ENCODE measurements around the gene KIR2DL3. TPM values are rescaled to one million over a fixed set of nuclear protein-coding genes. Genes with fewer than 3 reads are reported as not detected.
"Not testable (repeated sequence)": the region's sequence is repeated elsewhere in the genome, so short reads cannot be mapped to it uniquely, and the experiment has no call there.

The KIR2DL3 gene
- total RNA-seq, 2 donors from 2014 or later = not detected

DNA sequence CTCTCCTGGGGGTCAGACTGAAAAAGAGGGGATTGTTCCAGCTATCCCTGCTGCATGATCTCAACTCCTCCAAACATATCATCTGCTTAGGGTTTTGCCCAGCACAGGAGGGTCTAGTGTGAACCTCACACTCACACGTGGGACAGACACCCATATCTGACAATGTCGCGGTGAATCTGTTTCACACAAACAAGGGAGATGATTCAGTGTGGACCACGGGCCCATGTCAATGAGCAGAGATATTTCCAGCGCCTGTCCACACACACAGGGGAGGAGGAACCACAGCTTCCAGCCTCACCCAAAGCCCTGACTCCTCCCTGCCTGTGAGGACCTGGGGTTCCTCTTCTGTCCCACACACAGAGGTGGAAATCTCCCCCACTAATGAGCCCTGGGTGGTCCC is 43.7 kb upstream of the KIR2DL3 start:
- DNase-seq = no peak
- Mint-ChIP-seq H3K9me3 (peaks cover 86% of the 10 kb centered on the region), H3K4me1 (no peaks in the 10 kb centered on the region), H3K4me3 (no peak overlapping the region), H3K36me3 (ENCODE audit: low read depth) (no peaks in the 10 kb centered on the region), H3K27me3 (ENCODE audit: insufficient read depth) (no peaks in the 10 kb centered on the region), H3K27ac (no peak overlapping the region)
- Histone ChIP-seq H3K27me3 (ENCODE audit: control insufficient read depth, insufficient read depth, low read length, poor library complexity, severe bottlenecking) (no peaks in the 10 kb centered on the region), H3K27ac (ENCODE audit: low read depth, low read length) (no peak overlapping the region), H3K4me1 (ENCODE audit: control insufficient read depth, insufficient read depth, low read length) (no peaks in the 10 kb centered on the region), H3K9me3 (ENCODE audit: control insufficient read depth, low read length) (peaks cover 14% of the 10 kb centered on the region), H3K4me3 (ENCODE audit: low read length) (no peak overlapping the region), H3K36me3 (ENCODE audit: control insufficient read depth, insufficient read depth, low read length) (no peaks in the 10 kb centered on the region), H3K9ac (ENCODE audit: extremely low read depth, low read length, poor library complexity, severe bottlenecking) (no peak overlapping the region)
- WGBS, 2 experiments (ENCODE audit: insufficient coverage in 1 of 2, insufficient read length in 1 of 2) = 56 to 79% methylated on average over 3 to 5 of the region's 5 CpGs
- TF ChIP-seq CTCF (conservative IDR thresholded peaks at IDR 0.05) = no peak

DNA sequence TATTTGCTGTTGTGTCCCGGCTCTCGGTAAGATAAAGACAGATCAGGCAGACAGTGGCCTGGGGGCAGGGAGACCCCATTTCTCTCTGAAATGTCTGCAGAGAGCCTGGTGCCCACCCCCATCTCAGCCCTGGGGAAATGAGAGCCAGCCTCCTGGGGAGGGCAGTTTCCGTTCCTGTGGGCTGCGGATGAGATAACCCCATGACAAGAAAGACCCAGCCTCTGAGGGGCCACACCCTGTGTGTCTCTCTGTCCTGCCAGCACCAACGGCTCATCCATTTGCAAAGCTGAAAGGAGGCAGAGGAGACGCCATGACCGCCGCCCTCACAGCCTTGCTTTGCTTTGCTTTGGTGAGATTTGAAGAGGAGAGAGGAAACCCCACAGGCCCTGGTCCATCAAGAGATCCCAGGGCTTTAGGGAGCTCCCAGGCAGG is 42.2 kb upstream of the KIR2DL3 start:
- no peak overlapping the region for H3K27ac ChIP-seq (ENCODE audit: low read depth, low read length)
- no peaks in the 10 kb centered on the region for H3K27me3 Mint-ChIP-seq (ENCODE audit: insufficient read depth)
- H3K4me3 ChIP-seq (ENCODE audit: low read length) = no peak overlapping the region
- no peak overlapping the region for H3K9ac ChIP-seq (ENCODE audit: extremely low read depth, low read length, poor library complexity, severe bottlenecking)
- H3K9me3 ChIP-seq (ENCODE audit: control insufficient read depth, low read length) = peaks cover 26% of the 10 kb centered on the region
- H3K36me3 Mint-ChIP-seq (ENCODE audit: low read depth) = no peaks in the 10 kb centered on the region
- H3K9me3 Mint-ChIP-seq = peaks cover 87% of the 10 kb centered on the region
- WGBS, 2 experiments (ENCODE audit: insufficient coverage in 1 of 2, insufficient read length in 1 of 2) = 82 to 88% methylated on average over 7 to 8 of the region's 8 CpGs
- no peak for DNase-seq
- H3K27ac Mint-ChIP-seq = no peak overlapping the region
- no peak for TF ChIP-seq CTCF (conservative IDR thresholded peaks at IDR 0.05)
- H3K4me1 Mint-ChIP-seq = no peaks in the 10 kb centered on the region
- H3K4me1 ChIP-seq (ENCODE audit: control insufficient read depth, insufficient read depth, low read length) = no peaks in the 10 kb centered on the region
- no peaks in the 10 kb centered on the region for H3K36me3 ChIP-seq (ENCODE audit: control insufficient read depth, insufficient read depth, low read length)
- H3K4me3 Mint-ChIP-seq = no peak overlapping the region
- H3K27me3 ChIP-seq (ENCODE audit: control insufficient read depth, insufficient read depth, low read length, poor library complexity, severe bottlenecking) = no peaks in the 10 kb centered on the region

DNA sequence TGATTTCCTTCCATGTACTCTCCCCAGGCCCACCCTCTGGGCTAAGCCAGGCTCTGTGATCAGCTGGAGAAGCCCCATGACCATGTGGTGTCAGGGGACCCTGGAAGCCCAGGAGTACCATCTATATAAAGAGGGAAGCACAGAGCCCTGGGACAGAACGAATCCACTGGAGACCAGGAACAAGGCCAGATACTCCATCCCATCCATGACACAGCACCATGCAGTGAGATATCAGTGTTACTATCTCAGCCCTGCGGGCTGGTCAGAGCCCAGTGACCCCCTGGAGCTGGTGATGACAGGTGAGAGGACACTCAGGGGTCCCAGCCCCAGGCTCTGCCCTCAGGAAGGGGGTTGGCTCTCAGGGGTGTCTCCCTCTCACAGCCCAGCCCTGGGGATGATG is 41.5 kb upstream of the KIR2DL3 start:
- H3K36me3 ChIP-seq (ENCODE audit: control insufficient read depth, insufficient read depth, low read length) = no peaks in the 10 kb centered on the region
- H3K27me3 ChIP-seq (ENCODE audit: control insufficient read depth, insufficient read depth, low read length, poor library complexity, severe bottlenecking) = no peaks in the 10 kb centered on the region
- H3K4me3 ChIP-seq (ENCODE audit: low read length) = no peak overlapping the region
- H3K27me3 Mint-ChIP-seq (ENCODE audit: insufficient read depth) = no peaks in the 10 kb centered on the region
- H3K4me1 Mint-ChIP-seq = no peaks in the 10 kb centered on the region
- H3K9ac ChIP-seq (ENCODE audit: extremely low read depth, low read length, poor library complexity, severe bottlenecking) = no peak overlapping the region
- no peak for TF ChIP-seq CTCF (conservative IDR thresholded peaks at IDR 0.05)
- no peaks in the 10 kb centered on the region for H3K36me3 Mint-ChIP-seq (ENCODE audit: low read depth)
- WGBS, 2 experiments (ENCODE audit: insufficient coverage in 1 of 2, insufficient read length in 1 of 2) = 32% methylated on average over 2 of the region's 2 CpGs; no CpG with 5 or more reads in 1 of the 2 experiments
- peaks cover 24% of the 10 kb centered on the region for H3K9me3 ChIP-seq (ENCODE audit: control insufficient read depth, low read length)
- peaks cover 87% of the 10 kb centered on the region for H3K9me3 Mint-ChIP-seq
- no peak overlapping the region for H3K4me3 Mint-ChIP-seq
- no peak for DNase-seq
- no peak overlapping the region for H3K27ac Mint-ChIP-seq
- no peak overlapping the region for H3K27ac ChIP-seq (ENCODE audit: low read depth, low read length)
- H3K4me1 ChIP-seq (ENCODE audit: control insufficient read depth, insufficient read depth, low read length) = no peaks in the 10 kb centered on the region

GRCh38 chr19:54697716-54698115 is 40.6 kb upstream of the KIR2DL3 start:
- WGBS, 2 experiments (ENCODE audit: insufficient coverage in 1 of 2, insufficient read length in 1 of 2) = 79% methylated on average over 13 of the region's 13 CpGs; no CpG with 5 or more reads in 1 of the 2 experiments
- not testable (repeated sequence) for H3K27ac ChIP-seq (ENCODE audit: low read depth, low read length); H3K4me3 Mint-ChIP-seq; H3K4me1 ChIP-seq (ENCODE audit: control insufficient read depth, insufficient read depth, low read length); DNase-seq; H3K27ac Mint-ChIP-seq; H3K36me3 Mint-ChIP-seq (ENCODE audit: low read depth); H3K36me3 ChIP-seq (ENCODE audit: control insufficient read depth, insufficient read depth, low read length); H3K27me3 Mint-ChIP-seq (ENCODE audit: insufficient read depth); H3K4me1 Mint-ChIP-seq; H3K27me3 ChIP-seq (ENCODE audit: control insufficient read depth, insufficient read depth, low read length, poor library complexity, severe bottlenecking); H3K9ac ChIP-seq (ENCODE audit: extremely low read depth, low read length, poor library complexity, severe bottlenecking); H3K4me3 ChIP-seq (ENCODE audit: low read length)
- H3K9me3 ChIP-seq (ENCODE audit: control insufficient read depth, low read length) = peaks cover 18% of the 10 kb centered on the region
- peaks cover 88% of the 10 kb centered on the region for H3K9me3 Mint-ChIP-seq
